Activated naive CD8-positive, alpha-beta T cell treated with anti-CD3 and anti-CD28 coated beads, Interleukin-2, amount 50 U/mL, for 16 hours (primary cell): Measurements from ENCODE around the gene KCNMA1.

Source experiments
- DNase-seq: peaks from one replicate; pipeline ENCODE4 v3.0.0-alpha.2; 2020; ENCODE audit warnings: low read depth, low spot score

KCNMA1 gene

DNA sequence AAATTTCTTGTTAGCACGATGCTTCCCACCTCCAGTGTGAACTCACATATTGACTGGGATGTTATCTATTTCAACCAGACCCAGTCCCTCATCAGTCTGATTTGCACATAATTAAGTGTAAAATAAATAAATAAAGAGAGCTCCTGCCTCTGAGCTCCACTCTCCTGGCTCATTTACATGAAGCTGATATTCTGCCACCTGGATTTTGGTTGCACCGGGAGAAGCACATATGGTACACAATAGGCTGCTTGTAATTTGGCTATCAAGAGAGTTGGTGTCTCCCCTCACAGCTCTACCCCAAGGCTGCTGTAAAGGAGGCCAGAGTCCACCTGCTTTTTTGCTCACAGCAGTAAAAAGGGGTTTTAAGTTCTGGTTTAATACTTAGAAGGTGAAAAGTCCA is 610.5 kb downstream of the KCNMA1 start:
- no peak for DNase-seq

DNA sequence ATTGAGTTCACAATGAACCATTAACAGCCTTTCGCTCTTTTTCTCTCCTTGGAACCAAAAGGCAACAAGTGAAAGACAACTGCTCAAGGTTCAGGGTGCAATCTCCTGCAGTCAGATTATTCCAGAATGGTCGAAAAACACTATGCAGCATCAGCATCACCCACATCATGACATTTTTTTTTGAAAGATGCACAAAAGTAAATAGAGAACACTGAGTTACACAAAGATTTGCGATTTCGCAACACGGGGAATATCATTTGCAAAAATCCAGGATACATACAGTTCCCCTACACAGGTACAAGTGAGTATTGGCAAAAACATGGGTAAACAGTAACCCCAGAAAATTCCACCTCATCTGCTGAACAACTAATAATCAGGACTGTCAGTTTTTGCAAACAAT is 611.5 kb downstream of the KCNMA1 start:
- DNase-seq: no peak

DNA sequence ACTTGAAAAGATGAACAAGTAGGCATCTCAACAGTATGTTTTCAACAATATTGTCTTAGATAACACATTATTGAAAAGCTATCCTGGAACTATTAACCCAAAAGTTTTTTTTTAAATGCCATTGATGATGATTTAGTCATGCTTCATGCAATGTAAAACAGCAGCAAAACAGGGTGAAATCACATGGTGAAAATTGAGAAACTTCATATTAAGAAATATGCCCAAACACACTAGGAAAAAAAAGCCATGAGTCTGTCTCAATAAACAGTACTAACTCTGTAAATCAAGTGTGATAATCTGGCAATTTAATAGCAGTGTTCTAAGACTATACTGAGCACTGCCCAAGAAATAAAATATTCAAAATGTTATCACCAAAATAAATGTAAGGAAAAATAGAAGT is 613.1 kb downstream of the KCNMA1 start:
- DNase-seq: no peak

DNA sequence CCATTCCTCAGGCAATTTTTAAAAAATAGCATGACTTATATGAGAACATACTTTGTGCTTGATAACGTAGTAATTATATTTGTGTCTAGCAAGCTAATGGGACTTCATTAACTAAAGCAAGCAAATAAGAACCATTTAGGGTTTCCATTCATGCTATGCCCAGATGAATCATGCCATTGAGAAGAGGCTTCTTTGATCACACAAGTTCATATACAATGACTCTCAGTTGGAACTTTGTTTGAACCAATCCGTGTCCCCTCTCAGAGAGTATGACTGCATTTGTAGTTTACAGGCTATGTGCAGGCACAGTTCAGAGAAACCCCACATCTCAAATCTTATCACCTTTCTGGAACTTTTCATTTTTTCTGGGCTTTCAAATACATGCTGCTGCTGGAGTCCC is 614.2 kb downstream of the KCNMA1 start:
- DNase-seq: no peak

DNA sequence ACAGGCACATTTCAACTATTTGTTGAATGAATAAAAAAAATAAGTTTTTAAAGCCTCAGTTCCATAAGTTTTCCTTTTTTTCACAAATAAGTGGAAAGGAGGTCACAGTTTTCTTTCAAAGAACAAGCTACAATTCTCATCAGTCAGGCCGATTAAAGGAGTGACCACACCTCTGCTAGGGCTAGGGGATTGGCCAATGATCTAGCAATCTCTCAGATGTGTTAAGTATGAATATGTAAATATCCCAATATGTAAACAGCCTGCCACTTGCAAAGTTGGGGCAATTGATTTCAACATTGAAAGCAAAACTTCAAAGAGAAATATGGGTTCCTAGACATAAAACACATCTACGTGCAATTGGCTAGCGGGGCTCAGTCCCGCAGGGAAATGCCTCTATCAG is 614.9 kb downstream of the KCNMA1 start:
- DNase-seq: no peak

DNA sequence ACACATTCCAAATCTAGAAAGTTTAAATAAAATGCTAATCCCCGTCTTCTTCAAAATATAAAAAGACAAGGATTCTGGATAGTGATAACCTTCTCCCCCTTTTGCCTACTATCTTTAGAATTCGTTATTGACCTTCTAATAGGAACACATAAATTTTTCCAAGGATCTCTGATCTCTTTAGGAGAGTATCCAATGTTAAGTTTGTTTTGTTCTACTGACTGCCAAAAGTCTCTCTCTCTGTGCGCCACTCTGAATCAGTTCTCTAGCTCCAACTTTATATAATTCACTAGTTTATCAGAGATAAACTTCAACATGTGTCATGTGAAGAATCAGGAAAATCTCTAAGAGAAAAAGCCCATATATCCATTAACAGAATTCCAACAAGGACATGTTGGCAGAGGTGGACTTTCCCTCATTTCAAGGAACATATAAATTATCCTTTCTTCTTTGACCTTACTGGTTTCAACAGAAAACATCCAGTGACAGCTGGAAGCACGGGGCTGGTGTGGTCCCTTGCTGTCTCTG is 615.6 kb downstream of the KCNMA1 start:
- DNase-seq: no peak

DNA sequence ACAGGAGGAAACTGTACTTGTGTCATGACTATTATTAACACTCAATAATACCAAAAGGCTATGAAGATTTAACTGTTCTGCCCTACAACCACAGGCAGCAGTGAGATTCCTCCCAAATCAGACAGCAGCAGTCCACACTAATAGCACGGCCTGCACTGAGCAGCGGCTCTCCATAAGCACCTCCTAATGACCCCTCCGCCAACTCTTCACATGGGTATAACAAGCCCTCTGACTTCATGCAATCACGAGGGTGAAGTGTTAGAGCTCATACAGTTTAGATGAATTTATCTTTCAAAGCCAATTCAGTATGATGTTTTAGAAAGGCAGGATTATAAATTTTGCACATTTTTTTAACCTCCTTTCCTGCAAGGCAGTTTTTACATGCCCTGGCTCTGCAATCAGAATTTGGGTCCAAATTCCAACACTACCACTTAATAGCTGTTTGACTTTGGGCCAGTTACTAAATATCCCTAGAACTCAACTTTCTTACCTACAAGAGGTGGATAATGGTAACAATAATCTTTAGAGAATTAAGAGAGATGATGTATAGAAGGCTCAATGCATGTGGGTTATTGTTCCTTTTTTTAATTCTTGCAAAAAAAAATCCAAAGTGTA is 617.1 kb downstream of the KCNMA1 start:
- DNase-seq: no peak

DNA sequence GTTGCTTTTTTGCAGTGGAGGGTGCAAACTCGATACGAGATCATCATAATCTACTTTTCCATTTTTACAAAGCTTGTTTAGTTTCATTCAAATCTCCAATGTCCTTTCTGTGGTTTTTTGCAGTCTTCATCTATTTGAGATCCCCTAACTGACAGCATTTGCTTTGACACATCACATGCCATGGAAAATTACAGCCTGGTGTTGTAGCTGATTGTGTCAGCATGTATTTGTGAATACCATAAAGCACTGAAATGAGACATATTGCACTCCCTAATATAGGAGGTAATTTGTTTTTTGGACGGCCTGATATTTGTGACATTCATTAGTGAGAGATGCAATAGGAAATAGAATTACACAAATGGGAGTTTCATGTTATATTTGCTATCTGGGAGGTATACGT is 620.8 kb downstream of the KCNMA1 start:
- DNase-seq: no peak

DNA sequence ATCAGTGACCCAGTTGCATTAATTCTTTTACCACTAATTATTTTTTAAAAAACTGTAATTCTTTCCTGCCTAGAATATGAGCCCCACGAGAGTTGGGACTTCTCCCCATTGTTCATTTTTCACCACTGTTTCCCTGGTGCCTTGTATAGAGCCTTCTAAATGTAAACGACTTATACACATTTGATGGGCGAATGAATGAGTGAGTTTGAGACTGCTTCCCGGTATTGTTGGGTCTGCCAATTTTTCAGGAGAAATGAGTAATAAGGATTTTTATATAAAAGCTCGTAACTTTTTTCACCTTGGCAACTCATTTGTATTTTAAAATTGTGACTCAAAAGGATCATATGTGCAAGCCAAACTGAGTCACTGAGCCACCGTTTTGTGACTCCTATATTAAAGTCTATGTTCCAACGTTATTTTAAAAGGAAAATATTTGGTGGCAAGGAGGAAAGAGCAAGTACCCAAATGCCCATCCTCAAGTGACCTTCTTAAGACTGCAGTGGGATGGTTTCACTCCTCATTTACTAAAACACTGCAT is 621.3 kb downstream of the KCNMA1 start:
- no peak for DNase-seq

DNA sequence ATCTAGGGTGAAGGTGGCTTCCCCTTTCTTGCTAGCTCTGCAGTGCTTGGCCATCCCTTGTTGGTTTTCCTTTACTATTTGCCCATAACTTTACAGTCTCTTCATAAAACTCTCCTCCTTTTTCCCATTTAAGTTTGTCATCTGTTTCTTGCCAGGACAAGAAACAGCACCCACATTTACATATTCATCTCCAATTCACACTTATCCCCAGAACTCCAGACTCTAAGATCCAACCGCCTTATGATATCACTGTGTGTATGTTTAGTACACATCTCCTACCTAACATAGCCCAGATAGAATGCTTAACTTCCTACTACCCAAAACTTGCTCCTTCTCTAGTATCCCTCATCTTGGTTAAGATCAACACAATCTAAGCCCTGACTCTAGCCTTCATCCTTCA is 622.2 kb downstream of the KCNMA1 start:
- DNase-seq: no peak

DNA sequence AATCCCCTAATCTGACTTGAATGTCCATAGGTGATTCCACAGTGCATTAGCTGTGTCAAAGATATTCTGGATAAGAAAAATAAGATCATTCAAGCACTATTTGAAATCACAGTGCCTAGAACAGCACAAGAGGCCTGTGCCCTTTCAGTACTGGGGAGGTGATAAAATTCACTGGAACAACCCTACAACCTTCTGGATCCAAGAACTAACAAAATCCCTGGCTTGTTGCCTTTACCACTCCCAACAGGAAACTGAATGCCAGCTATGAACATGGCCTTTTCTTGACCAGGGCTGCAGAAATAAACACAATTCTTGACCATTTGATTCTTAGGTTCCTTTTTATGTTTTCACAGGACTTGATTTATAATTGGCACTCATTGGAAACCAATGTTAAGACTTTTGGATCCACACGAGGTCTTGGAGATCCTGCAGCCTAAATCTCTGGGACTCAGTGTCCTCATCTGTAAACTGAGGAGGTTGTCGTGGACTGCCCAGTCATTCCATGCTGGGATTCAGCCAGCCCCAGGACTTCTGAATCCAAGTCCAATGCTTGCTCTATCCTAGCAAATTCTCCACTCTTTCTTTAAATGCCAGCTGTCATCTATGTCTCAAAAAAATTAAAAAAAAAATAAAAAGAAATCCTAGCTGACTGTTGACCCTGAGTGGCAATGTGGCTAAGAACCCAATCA is 624.7 kb downstream of the KCNMA1 start:
- no peak for DNase-seq

DNA sequence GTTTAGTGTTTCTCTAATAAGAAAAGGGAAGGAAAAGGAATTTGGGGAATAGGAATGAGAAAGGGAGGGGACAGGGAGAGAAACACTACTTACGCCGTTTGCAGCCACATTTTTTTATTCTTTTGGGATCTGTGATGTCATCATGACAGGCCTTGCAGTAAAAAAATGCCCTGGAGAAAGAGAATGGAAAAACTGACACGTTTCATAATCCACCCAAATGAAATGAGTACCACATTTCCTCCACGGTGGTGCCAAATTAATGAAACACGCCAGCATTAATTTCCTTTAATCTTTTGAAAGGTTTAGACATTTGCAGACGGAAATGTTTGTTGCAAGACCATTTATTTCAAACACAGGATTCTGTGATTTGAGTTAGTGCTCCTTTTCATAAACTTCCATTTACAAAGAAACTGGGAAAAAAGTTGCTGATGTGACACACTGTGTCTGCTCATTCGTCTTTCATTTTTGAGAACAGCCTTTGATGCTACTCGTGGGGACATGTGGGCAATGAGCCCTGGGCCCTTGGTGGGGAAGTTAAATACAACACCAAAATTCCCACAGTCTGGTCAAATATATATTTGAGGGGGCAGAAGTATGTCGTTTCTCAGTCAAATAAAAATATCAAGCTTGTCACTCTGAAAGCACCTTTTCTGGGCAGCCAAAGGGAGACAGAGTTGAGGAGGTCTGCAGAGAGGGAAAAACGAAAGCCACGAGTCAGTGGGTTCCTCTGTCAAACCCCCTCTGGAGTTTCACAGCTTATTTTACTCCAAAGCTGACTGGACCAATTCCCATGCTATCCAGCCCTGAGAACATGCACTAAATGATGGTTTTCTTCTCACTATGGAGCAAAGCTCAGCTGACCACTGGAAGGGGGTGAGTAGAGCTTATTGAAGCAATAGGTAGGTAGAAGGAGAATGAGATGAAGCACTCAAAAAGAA is 625.5 kb downstream of the KCNMA1 start:
- no peak for DNase-seq

DNA sequence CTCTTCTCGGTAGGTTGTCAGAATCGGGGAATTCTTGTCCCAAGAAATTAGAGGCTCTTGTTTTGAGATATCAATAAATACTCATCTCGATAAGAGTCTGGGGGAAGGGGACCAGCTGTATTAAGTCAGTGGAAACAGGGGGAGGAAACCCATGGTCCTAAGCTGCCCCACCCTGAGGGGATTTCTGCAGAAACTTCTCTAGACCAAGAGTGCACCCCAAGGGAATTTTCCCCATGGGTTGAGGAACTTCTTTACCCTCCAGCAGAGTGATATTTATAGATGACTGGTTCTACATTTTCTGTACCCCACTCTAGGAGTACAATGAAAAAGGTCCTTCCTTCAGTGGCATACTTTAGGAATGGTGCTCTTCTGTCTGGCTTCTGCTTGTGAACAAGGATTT is 627.2 kb downstream of the KCNMA1 start:
- DNase-seq: no peak

DNA sequence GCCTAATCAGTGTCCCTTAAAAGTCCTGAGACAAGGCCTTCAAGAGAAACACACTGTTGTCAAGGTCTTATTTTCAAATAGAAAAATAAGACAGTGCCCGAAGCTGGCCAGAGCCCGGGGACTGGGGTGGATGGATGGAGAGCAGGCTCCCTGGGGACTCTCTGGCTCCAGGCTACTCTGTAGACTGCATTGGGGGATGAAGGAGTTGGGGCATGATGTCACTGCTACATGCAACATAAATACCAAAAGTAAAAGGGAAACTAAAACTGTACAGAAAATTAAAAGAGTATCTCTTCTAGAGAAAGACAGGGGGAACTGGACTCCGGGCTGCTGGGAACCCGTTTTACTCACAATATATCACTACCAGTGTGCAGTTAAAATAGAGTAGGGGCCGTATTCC is 629.8 kb downstream of the KCNMA1 start:
- no peak for DNase-seq

DNA sequence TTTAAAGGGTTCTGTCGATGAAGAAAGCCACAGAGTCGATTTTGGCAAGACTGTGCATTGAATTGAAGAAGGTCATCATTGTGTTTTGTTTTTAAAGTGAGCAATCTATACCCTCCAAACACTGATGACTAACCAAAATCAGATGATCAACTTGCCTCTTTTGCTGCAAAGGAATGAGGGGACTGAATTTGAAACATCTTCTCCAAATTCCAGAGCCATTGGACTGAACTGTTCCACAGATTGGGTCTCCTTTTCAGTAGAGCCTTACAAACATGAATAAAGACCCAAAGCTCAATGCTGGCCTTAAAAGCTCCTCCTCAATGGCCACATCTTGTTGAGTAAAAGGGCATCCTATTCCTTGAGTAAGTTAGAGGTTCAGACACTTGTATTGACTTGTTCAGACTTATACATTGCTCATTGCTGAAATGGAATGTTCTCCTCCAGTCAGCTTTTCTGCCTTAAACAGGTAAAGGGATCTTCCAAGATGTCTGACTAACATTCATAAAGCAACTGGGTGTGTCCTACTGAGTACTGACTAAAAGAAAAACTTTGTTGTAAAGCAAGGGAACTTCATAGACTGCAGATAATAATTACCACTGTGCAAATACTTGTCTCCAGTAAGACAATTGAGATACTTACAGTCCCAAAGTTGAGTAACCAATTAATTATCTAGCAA is 630.6 kb downstream of the KCNMA1 start:
- DNase-seq: no peak

DNA sequence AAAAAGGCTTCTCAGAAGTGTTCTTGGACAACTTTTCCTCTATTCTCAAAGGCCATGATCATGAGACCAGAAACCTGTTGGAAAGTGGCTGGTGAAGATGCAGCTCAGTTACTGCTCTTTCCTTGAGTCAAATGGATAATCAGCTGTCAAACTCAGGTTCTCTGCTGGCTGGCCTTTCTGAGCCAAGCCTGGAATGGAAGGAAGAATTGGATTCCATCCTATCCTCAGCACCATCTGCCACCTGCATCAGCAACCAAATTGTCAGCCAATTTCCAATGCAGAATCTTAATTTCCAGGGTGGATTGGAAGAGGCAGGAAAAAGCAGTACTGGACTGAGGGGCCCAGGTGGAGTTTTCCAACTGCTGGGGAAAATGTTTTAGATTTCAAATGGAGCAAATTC is 631.7 kb downstream of the KCNMA1 start:
- no peak for DNase-seq

DNA sequence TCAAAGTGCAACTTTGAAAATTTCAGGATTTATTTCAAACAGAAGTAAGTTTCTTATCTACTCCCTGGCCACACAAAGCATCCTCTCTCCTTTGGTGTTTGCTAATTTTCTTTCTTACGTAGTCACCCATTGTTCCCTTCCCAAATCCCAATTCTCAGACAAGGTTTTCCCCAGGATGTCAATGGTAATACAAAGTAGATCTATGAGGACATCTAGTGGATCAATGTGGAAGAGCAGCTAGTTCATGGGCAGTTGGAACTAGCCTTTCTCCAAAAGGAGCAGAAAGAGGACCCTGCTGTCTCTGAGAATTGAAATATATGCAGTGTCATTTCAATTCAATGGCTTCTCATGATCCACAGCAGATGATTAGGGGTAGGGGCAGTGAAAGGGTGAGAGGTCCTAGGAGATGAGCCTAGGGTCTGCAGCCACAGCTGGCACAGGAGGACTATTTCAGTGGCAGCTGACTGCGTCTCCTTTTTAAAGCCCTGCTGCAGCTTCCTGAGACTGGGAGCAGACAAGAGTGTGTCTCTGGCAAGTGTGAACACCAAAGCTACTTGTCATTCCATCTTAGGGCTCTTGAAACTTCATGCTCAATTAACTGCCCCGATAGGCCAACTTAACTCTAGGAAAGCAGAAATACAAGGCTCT is 632.6 kb downstream of the KCNMA1 start:
- DNase-seq: no peak

DNA sequence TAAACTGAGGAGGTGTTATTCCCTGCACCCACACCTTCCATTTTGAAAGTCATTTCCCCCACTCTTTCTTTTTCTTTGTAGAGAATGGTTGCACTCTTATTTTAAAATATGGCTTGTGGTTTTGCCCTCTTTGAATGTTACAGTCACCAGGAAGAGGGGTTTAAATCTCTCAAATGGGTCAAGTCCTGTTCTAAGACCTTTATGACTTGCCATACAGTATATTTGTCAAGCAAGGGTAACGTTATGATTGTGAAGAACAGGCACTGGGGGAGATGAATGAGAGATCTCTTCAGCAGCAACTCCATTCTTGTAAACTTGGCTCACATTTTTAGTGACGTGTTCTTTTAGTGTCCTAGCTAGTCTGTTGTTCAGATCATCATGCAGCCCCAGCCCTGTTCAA is 634.7 kb downstream of the KCNMA1 start:
- no peak for DNase-seq

DNA sequence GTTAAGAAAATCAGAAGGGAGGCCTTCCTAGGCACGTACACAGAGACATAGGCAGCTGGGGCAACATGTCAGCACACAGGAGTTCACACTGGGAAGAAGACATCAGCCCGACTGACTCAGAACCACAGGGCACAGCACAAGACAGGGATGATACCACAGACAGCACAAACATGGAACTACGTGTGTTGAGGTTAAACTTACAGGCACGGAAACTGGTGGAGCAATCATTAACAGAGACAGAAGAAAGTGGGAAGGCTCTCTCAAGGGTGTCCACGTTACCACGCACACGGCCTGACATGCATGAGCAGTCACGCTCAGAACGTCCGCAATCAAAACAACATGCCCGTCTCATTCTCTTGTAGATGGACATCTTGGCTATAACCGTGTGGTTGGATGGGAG is 636.4 kb downstream of the KCNMA1 start:
- DNase-seq: no peak

DNA sequence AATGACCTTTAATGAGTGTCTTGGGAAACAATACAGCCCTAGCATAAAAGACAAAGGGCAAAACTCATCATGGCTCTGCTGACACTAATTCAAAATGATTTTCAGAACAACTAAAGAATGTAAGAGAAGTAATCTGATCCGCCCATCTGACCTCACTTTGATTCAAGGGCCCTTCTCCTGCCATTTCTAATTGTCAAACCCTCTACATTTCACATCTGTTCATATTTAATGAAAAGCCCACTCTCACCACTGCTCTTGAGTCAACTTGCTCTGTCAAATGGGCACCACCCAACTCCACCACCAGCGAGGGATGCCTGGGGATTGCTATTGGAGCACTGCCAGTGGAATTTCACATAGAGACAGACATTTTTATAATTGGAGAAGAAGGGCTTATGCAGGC is 639.2 kb downstream of the KCNMA1 start:
- DNase-seq: no peak

DNA sequence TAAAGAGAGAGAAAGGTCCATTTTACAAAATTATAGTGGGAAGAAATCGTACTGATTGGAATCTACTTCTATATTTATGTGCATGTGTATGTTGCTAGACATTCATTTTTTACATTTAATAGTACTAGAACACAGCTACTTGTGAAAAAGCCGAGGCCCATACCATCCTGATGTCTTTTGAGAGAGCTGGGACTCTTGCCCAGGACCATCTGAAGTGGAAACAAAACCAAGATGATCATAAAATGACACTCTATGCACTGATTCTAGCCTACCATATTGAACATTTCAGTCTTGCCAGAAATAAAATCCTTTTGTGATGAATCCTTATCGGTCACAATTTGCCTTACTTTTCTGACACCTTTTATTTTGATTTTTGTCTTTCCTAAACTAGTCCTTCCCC is 640.0 kb downstream of the KCNMA1 start:
- no peak for DNase-seq
